CD1c-positive myeloid dendritic cell (primary cell): ENCODE data around the gene MNX1.

Experiments
- DNase-seq: peaks from one replicate; pipeline ENCODE4 v3.0.0-alpha.2; 2016; ENCODE audit errors: extremely low spot score

Gene MNX1

GRCh38 chr7:157032644-157033482, 22.4 kb upstream of the MNX1 start:
- DNase-seq: no peak

- no peak for DNase-seq
These were observed 21.7 kb upstream of the MNX1 start for GRCh38 chr7:157032128-157032527.

GRCh38 chr7:157028199-157028903, 17.9 kb upstream of the MNX1 start:
- no peak for DNase-seq

GRCh38 chr7:157027568-157028198, 17.2 kb upstream of the MNX1 start:
- DNase-seq: no peak

GRCh38 chr7:157024716-157025115, 14.3 kb upstream of the MNX1 start:
- no peak for DNase-seq

GRCh38 chr7:157023589-157023905, 13.1 kb upstream of the MNX1 start:
- no peak for DNase-seq

- no peak for DNase-seq
These were observed 12.5 kb upstream of the MNX1 start for GRCh38 chr7:157022681-157023588.

- DNase-seq: no peak
These were observed 11.6 kb upstream of the MNX1 start for GRCh38 chr7:157021871-157022680.

- no peak for DNase-seq
These were observed 10.8 kb upstream of the MNX1 start for GRCh38 chr7:157021071-157021870.

- DNase-seq: no peak
These were observed 10.1 kb upstream of the MNX1 start for GRCh38 chr7:157020514-157021070.

GRCh38 chr7:157019718-157020451, 9.4 kb upstream of the MNX1 start:
- no peak for DNase-seq

GRCh38 chr7:157018997-157019608, 8.6 kb upstream of the MNX1 start:
- DNase-seq: no peak

- DNase-seq: no peak
These were observed 8.0 kb upstream of the MNX1 start for GRCh38 chr7:157018328-157018996.

- DNase-seq: no peak
These were observed 7.3 kb upstream of the MNX1 start for GRCh38 chr7:157017603-157018327.

GRCh38 chr7:157017149-157017548, 6.7 kb upstream of the MNX1 start:
- DNase-seq: no peak

GRCh38 chr7:157016352-157017041, 6.0 kb upstream of the MNX1 start:
- DNase-seq: no peak

- DNase-seq: no peak
These were observed 5.5 kb upstream of the MNX1 start for GRCh38 chr7:157016024-157016351.
